ENCODE data around the gene KBTBD2.

The KBTBD2 gene

GRCh38 chr7:32871624-32872371 is 19.8 kb downstream of the KBTBD2 start:
- Histone ChIP-seq H3K27ac (ENCODE audit: low read depth, low read length) (no peak overlapping the region), H3K18ac (ENCODE audit: low read length) (no peak overlapping the region)
- WGBS (ENCODE audit: extremely low coverage, insufficient coverage, insufficient read length), result no CpG with 5 or more reads among the region's 4 CpGs

GRCh38 chr7:32870298-32870697 is 21.3 kb downstream of the KBTBD2 start:
- Histone ChIP-seq H3K4me2 (ENCODE audit: low read length) (no peak overlapping the region), H3K36me3 (ENCODE audit: control insufficient read depth in 1 of 2, insufficient read depth in 2 of 2, low read length in 2 of 2) (peaks cover 16 to 35% of the 10 kb centered on the region in 2 experiments), H4K8ac (ENCODE audit: low read depth, low read length) (no peak overlapping the region), H3K23ac (ENCODE audit: low read length) (no peak overlapping the region), H3K27me3 (ENCODE audit: insufficient read depth, low read length) (no peaks in the 10 kb centered on the region), H3K4me3 (ENCODE audit: low read depth, low read length) (no peak overlapping the region), H3K14ac (ENCODE audit: low read length) (no peak overlapping the region), H3K4me1 (ENCODE audit: control insufficient read depth in 1 of 2, insufficient read depth in 2 of 2, low read length in 2 of 2) (no peaks in the 10 kb centered on the region), H3K27ac (ENCODE audit: low read depth, low read length) (no peak overlapping the region), H2AFZ (ENCODE audit: insufficient read depth, low read length, poor library complexity) (no peak overlapping the region), H3K79me2 (ENCODE audit: control insufficient read depth, insufficient read depth, low read length, poor library complexity) (no peaks in the 10 kb centered on the region), H2BK120ac (ENCODE audit: insufficient read depth, low read length, poor library complexity) (no peak overlapping the region), H4K91ac (ENCODE audit: low read depth, low read length) (no peak overlapping the region), H2AK5ac (ENCODE audit: low read length) (no peak overlapping the region), H3K18ac (ENCODE audit: low read length) (no peak overlapping the region), H3K9ac (ENCODE audit: low read length) (no peak overlapping the region), H3K4ac (ENCODE audit: low read depth, low read length) (no peak overlapping the region), H2BK5ac (ENCODE audit: low read depth, low read length, poor library complexity) (no peak overlapping the region), H3K9me3 (ENCODE audit: insufficient read depth, low read depth, low read length) (peaks cover 2% of the 10 kb centered on the region), H4K12ac (ENCODE audit: low read depth, low read length) (no peak overlapping the region), H3K79me1 (ENCODE audit: low read length) (no peaks in the 10 kb centered on the region), H2BK12ac (ENCODE audit: low read length) (no peak overlapping the region)
- no CpG with 5 or more reads among the region's 3 CpGs for WGBS (ENCODE audit: extremely low coverage, insufficient coverage, insufficient read length)
- no peak for DNase-seq

More at GRCh38 chr7:32871624-32872371, 19.8 kb downstream of the KBTBD2 start:
- Histone ChIP-seq H2BK12ac (ENCODE audit: low read length) (no peak overlapping the region), H3K4me3 (ENCODE audit: low read depth, low read length) (no peak overlapping the region), H3K79me1 (ENCODE audit: low read length) (no peaks in the 10 kb centered on the region), H3K4me1 (ENCODE audit: control insufficient read depth in 1 of 2, insufficient read depth in 2 of 2, low read length in 2 of 2) (no peaks in the 10 kb centered on the region), H3K36me3 (ENCODE audit: control insufficient read depth in 1 of 2, insufficient read depth in 2 of 2, low read length in 2 of 2) (peaks cover 16 to 35% of the 10 kb centered on the region in 2 experiments), H3K23ac (ENCODE audit: low read length) (no peak overlapping the region), H2AK5ac (ENCODE audit: low read length) (no peak overlapping the region), H3K4me2 (ENCODE audit: low read length) (no peak overlapping the region), H3K9ac (ENCODE audit: low read length) (no peak overlapping the region), H3K79me2 (ENCODE audit: control insufficient read depth, insufficient read depth, low read length, poor library complexity) (no peaks in the 10 kb centered on the region), H2BK5ac (ENCODE audit: low read depth, low read length, poor library complexity) (no peak overlapping the region), H3K14ac (ENCODE audit: low read length) (no peak overlapping the region), H4K8ac (ENCODE audit: low read depth, low read length) (no peak overlapping the region), H2AFZ (ENCODE audit: insufficient read depth, low read length, poor library complexity) (no peak overlapping the region), H4K91ac (ENCODE audit: low read depth, low read length) (no peak overlapping the region), H3K4ac (ENCODE audit: low read depth, low read length) (no peak overlapping the region), H2BK120ac (ENCODE audit: insufficient read depth, low read length, poor library complexity) (no peak overlapping the region), H3K27me3 (ENCODE audit: insufficient read depth, low read length) (no peaks in the 10 kb centered on the region), H4K12ac (ENCODE audit: low read depth, low read length) (no peak overlapping the region), H3K9me3 (ENCODE audit: insufficient read depth, low read depth, low read length) (no peaks in the 10 kb centered on the region)
- DNase-seq, result no peak

- Histone ChIP-seq H4K8ac (ENCODE audit: low read depth, low read length) (no peak overlapping the region), H2BK5ac (ENCODE audit: low read depth, low read length, poor library complexity) (no peak overlapping the region), H3K79me2 (ENCODE audit: control insufficient read depth, insufficient read depth, low read length, poor library complexity) (no peaks in the 10 kb centered on the region), H3K36me3 (ENCODE audit: control insufficient read depth in 1 of 2, insufficient read depth in 2 of 2, low read length in 2 of 2) (peaks cover 16 to 31% of the 10 kb centered on the region in 2 experiments), H4K91ac (ENCODE audit: low read depth, low read length) (no peak overlapping the region), H3K4me3 (ENCODE audit: low read depth, low read length) (no peak overlapping the region), H3K9ac (ENCODE audit: low read length) (no peak overlapping the region), H3K4me1 (ENCODE audit: control insufficient read depth in 1 of 2, insufficient read depth in 2 of 2, low read length in 2 of 2) (no peaks in the 10 kb centered on the region), H3K14ac (ENCODE audit: low read length) (no peak overlapping the region), H3K9me3 (ENCODE audit: insufficient read depth, low read depth, low read length) (peaks cover 4% of the 10 kb centered on the region), H2BK12ac (ENCODE audit: low read length) (no peak overlapping the region), H2BK120ac (ENCODE audit: insufficient read depth, low read length, poor library complexity) (no peak overlapping the region), H3K23ac (ENCODE audit: low read length) (no peak overlapping the region), H2AK5ac (ENCODE audit: low read length) (no peak overlapping the region), H4K12ac (ENCODE audit: low read depth, low read length) (no peak overlapping the region), H3K79me1 (ENCODE audit: low read length) (no peaks in the 10 kb centered on the region), H3K27ac (ENCODE audit: low read depth, low read length) (no peak overlapping the region), H3K18ac (ENCODE audit: low read length) (no peak overlapping the region), H3K4me2 (ENCODE audit: low read length) (no peak overlapping the region), H2AFZ (ENCODE audit: insufficient read depth, low read length, poor library complexity) (no peak overlapping the region), H3K27me3 (ENCODE audit: insufficient read depth, low read length) (no peaks in the 10 kb centered on the region), H3K4ac (ENCODE audit: low read depth, low read length) (no peak overlapping the region)
- no peak for DNase-seq
- no CpG with 5 or more reads among the region's 7 CpGs for WGBS (ENCODE audit: extremely low coverage, insufficient coverage, insufficient read length)
These were observed 21.8 kb downstream of the KBTBD2 start for GRCh38 chr7:32869716-32870115.

- no peak for DNase-seq
- H3K14ac ChIP-seq (ENCODE audit: low read length), result no peak overlapping the region
- H3K4me1 ChIP-seq (ENCODE audit: control insufficient read depth in 1 of 2, insufficient read depth in 2 of 2, low read length in 2 of 2), result no peaks in the 10 kb centered on the region
- no peak overlapping the region for H2AK5ac ChIP-seq (ENCODE audit: low read length)
- H4K8ac ChIP-seq (ENCODE audit: low read depth, low read length), result no peak overlapping the region
- WGBS (ENCODE audit: extremely low coverage, insufficient coverage, insufficient read length), result no CpG with 5 or more reads among the region's 4 CpGs
- no peaks in the 10 kb centered on the region for H3K79me2 ChIP-seq (ENCODE audit: control insufficient read depth, insufficient read depth, low read length, poor library complexity)
- no peak overlapping the region for H3K18ac ChIP-seq (ENCODE audit: low read length)
- H2AFZ ChIP-seq (ENCODE audit: insufficient read depth, low read length, poor library complexity), result no peak overlapping the region
- no peak overlapping the region for H3K4me3 ChIP-seq (ENCODE audit: low read depth, low read length)
- H3K9me3 ChIP-seq (ENCODE audit: insufficient read depth, low read depth, low read length), result peaks cover 4% of the 10 kb centered on the region
- H3K9ac ChIP-seq (ENCODE audit: low read length), result no peak overlapping the region
- H4K12ac ChIP-seq (ENCODE audit: low read depth, low read length), result no peak overlapping the region
- H3K23ac ChIP-seq (ENCODE audit: low read length), result no peak overlapping the region
- peaks cover 6 to 25% of the 10 kb centered on the region in 2 experiments for H3K36me3 ChIP-seq (ENCODE audit: control insufficient read depth in 1 of 2, insufficient read depth in 2 of 2, low read length in 2 of 2)
- no peaks in the 10 kb centered on the region for H3K79me1 ChIP-seq (ENCODE audit: low read length)
- no peak overlapping the region for H3K4ac ChIP-seq (ENCODE audit: low read depth, low read length)
- H2BK120ac ChIP-seq (ENCODE audit: insufficient read depth, low read length, poor library complexity), result no peak overlapping the region
- no peak overlapping the region for H3K4me2 ChIP-seq (ENCODE audit: low read length)
- H2BK12ac ChIP-seq (ENCODE audit: low read length), result no peak overlapping the region
- H3K27ac ChIP-seq (ENCODE audit: low read depth, low read length), result no peak overlapping the region
- no peak overlapping the region for H2BK5ac ChIP-seq (ENCODE audit: low read depth, low read length, poor library complexity)
- H4K91ac ChIP-seq (ENCODE audit: low read depth, low read length), result no peak overlapping the region
- H3K27me3 ChIP-seq (ENCODE audit: insufficient read depth, low read length), result no peaks in the 10 kb centered on the region
These were observed 23.4 kb downstream of the KBTBD2 start for GRCh38 chr7:32868116-32868515.
